HepG2 (cell line): ENCODE measurements around the gene BMF. TPM values are rescaled to one million over a fixed set of nuclear protein-coding genes. Genes with fewer than 3 reads are reported as not detected.

Experiments used
- ATAC-seq: fragments of 200-7000 bp; cut with Tn5 transposase; 3 replicates; pipeline ENCODE4 v1.9.1; 2020; ENCODE audit warnings: mild to moderate bottlenecking, moderate library complexity
- BruUV-seq: library from RNA; stranded (reverse); fragments of 400-500 nt; replicated peaks from 2 replicates; lab custom pipeline; 2021; lab: Mats Ljungman, UMichigan
- CTCF ChIA-PET: fragments of 300-600 bp; formaldehyde crosslinking; extraction: SDS; loops from one replicate; lab custom pipeline; 2021; ENCODE audit warnings: low total read pairs, inconsistent platforms, low intra/inter-chr PET ratio; lab: Yijun Ruan, JAX
- POLR2A ChIA-PET: fragments of 350-600 bp; sonication (Branson Sonifier 250); formaldehyde crosslinking; loops from one replicate; lab custom pipeline; 2020; ENCODE audit warnings: antibody characterized with exemption, inconsistent platforms; lab: Yijun Ruan, JAX
- DNase-seq: peaks from one replicate; pipeline ENCODE4 v3.0.0-alpha.2; 2015; ENCODE audit warnings: low spot score
- FAIRE-seq: peaks from 3 replicates; lab custom pipeline; 2011; peaks lifted over from hg19 to GRCh38; lab: Jason Lieb, UNC
- H2AFZ ChIP-seq: one replicate; pipeline ENCODE4 v1.6.1; 2011; ENCODE audit warnings: low read length, inconsistent platforms
- H3K27ac ChIP-seq: fragments of 300-600 bp; 3 replicates; pipeline ENCODE4 v1.8.0; 2011; ENCODE audit warnings: mixed run types, mild to moderate bottlenecking, mixed read lengths, low read length, inconsistent platforms; ENCODE audit not compliant: insufficient read depth; ENCODE audit errors: extremely low read length
- H3K27me3 ChIP-seq, 2 experiments: fragments of 200-600 bp in 1 of 2; 2 replicates in 1 of 2; 3 replicates in 1 of 2; pipeline versions ENCODE4 v1.6.0 to v1.8.0; 2011; ENCODE audit warnings: low read length in 2 of 2, mild to moderate bottlenecking in 2 of 2, moderate library complexity in 2 of 2, inconsistent platforms in 1 of 2; ENCODE audit not compliant: insufficient read depth in 2 of 2, control insufficient read depth in 1 of 2
- H3K36me3 ChIP-seq, 2 experiments: fragments of 200-600 bp in 1 of 2; replicated peaks in 1 of 2; 2 replicates in 1 of 2; 3 replicates in 1 of 2; pipeline versions ENCODE4 v1.5.1 to v1.8.0; 2011; ENCODE audit warnings: low read length in 2 of 2, inconsistent platforms in 1 of 2; ENCODE audit not compliant: insufficient read depth in 2 of 2, control insufficient read depth in 1 of 2
- H3K4me1 ChIP-seq: 2 replicates; pipeline ENCODE4 v1.5.1; 2012; ENCODE audit warnings: low read length, inconsistent platforms; ENCODE audit not compliant: insufficient read depth
- H3K4me2 ChIP-seq: 2 replicates; pipeline ENCODE4 v1.6.0; 2011; ENCODE audit warnings: low read depth, low read length, inconsistent platforms
- H3K4me3 ChIP-seq, 3 experiments: fragments of 200-600 bp in 1 of 3; sonication (generic), shearing (Covaris generic) in 1 of 3; replicated peaks in 1 of 3; 2 replicates each; pipeline ENCODE4 v1.5.1; 2011 to 2016; ENCODE audit warnings: low read length in 3 of 3, inconsistent platforms in 2 of 3, low read depth in 2 of 3, mild to moderate bottlenecking in 2 of 3, control low read depth in 1 of 3, mixed read lengths in 1 of 3; ENCODE audit not compliant: insufficient read depth in 1 of 3
- H3K79me2 ChIP-seq: one replicate; pipeline ENCODE4 v1.6.1; 2011; ENCODE audit warnings: low read length, inconsistent platforms; ENCODE audit not compliant: insufficient read depth
- H3K9ac ChIP-seq: 2 replicates; pipeline ENCODE4 v1.6.0; 2011; ENCODE audit warnings: mild to moderate bottlenecking, low read depth, low read length, inconsistent platforms; ENCODE audit not compliant: insufficient read depth
- H3K9me3 ChIP-seq: 2 replicates; pipeline ENCODE4 v1.5.1; 2012; ENCODE audit warnings: mild to moderate bottlenecking, low read length
- H4K20me1 ChIP-seq: 2 replicates; pipeline ENCODE4 v1.6.0; 2011; ENCODE audit warnings: inconsistent platforms, mild to moderate bottlenecking, low read length, moderate library complexity; ENCODE audit not compliant: insufficient read depth
- CC2D1A ChIP-seq: sonication (generic); formaldehyde crosslinking; IDR thresholded peaks from 2 replicates; pipeline ENCODE4 v1.8.1; 2023; ENCODE audit warnings: mild to moderate bottlenecking, missing genetic modification reagents
- ETV6 ChIP-seq: sonication (generic); formaldehyde crosslinking; conservative IDR thresholded peaks from 2 replicates; pipeline ENCODE4 v1.4.0; 2020; ENCODE audit warnings: missing genetic modification reagents
- KAT8 ChIP-seq: IDR thresholded peaks from 2 replicates; pipeline ENCODE4 v1.6.1; 2016; ENCODE audit warnings: missing genetic modification reagents, missing compliant biosample characterization
- MTF2 ChIP-seq: sonication (generic); formaldehyde crosslinking; IDR thresholded peaks from 2 replicates; pipeline ENCODE4 v1.5.0; 2020; ENCODE audit warnings: missing genetic modification reagents, borderline replicate concordance
- PAWR ChIP-seq: sonication (generic); formaldehyde crosslinking; IDR thresholded peaks from 2 replicates; pipeline ENCODE4 v1.4.0; 2020; ENCODE audit warnings: missing genetic modification reagents, mild to moderate bottlenecking, borderline replicate concordance
- REXO4 ChIP-seq: sonication (generic); formaldehyde crosslinking; IDR thresholded peaks from 2 replicates; pipeline ENCODE4 v1.8.0; 2022; ENCODE audit warnings: missing genetic modification reagents, mild to moderate bottlenecking, borderline replicate concordance
- RFX3 ChIP-seq: IDR thresholded peaks from 2 replicates; pipeline ENCODE4 v1.6.1; 2016; ENCODE audit warnings: missing biosample characterization, missing genetic modification reagents
- RFXANK ChIP-seq: IDR thresholded peaks from 2 replicates; pipeline ENCODE4 v1.6.1; 2016
- RFXAP ChIP-seq: sonication (generic); formaldehyde crosslinking; IDR thresholded peaks from 2 replicates; pipeline ENCODE4 v1.4.0; 2020; ENCODE audit warnings: missing genetic modification reagents, borderline replicate concordance
- SALL1 ChIP-seq: sonication (generic); formaldehyde crosslinking; IDR thresholded peaks from 2 replicates; pipeline ENCODE4 v1.8.0; 2022; ENCODE audit warnings: mild to moderate bottlenecking, missing genetic modification reagents
- SP1 ChIP-seq, 2 experiments: fragments of 450-650 bp in 1 of 2; sonication (generic) in 1 of 2; formaldehyde crosslinking in 1 of 2; IDR thresholded peaks; 2 replicates each; pipeline versions ENCODE4 v1.4.0 to v1.6.1; 2016 to 2020; ENCODE audit warnings: missing genetic modification reagents in 1 of 2
- SP140L ChIP-seq: sonication (generic); formaldehyde crosslinking; IDR thresholded peaks from 2 replicates; pipeline ENCODE4 v1.4.0; 2020; ENCODE audit warnings: missing genetic modification reagents, borderline replicate concordance
- YEATS2 ChIP-seq: sonication (generic); formaldehyde crosslinking; IDR thresholded peaks from 2 replicates; pipeline ENCODE4 v1.4.0; 2020; ENCODE audit warnings: missing genetic modification reagents, borderline replicate concordance
- ZBTB44 ChIP-seq: sonication (generic); formaldehyde crosslinking; IDR thresholded peaks from 2 replicates; pipeline ENCODE4 v1.4.0; 2020; ENCODE audit warnings: missing genetic modification reagents
- ZNF143 ChIP-seq: sonication (generic); formaldehyde crosslinking; IDR thresholded peaks from 2 replicates; pipeline ENCODE4 v1.4.0; 2020; ENCODE audit warnings: missing genetic modification reagents
- ZNF205 ChIP-seq: IDR thresholded peaks from 2 replicates; pipeline ENCODE4 v1.6.1; 2018; ENCODE audit warnings: missing biosample characterization, missing genetic modification reagents
- WGBS: methylation state at CpG from one replicate; pipeline ENCODE4 v1.1.6; 2017; ENCODE audit warnings: low lambda C conversion rate; 5-methylcytosine and 5-hydroxymethylcytosine counted together
- in situ Hi-C: cut with HindIII; loops from 2 replicates; pipeline ENCODE4 v1.10.0; 2017; ENCODE audit warnings: low pct_unique_long_range_greater_than_20kb; ENCODE audit not compliant: extremely low pct_ligation_motif_present
- intact Hi-C: fragments of 100-400 bp; cut with micrococcal nuclease; formaldehyde crosslinking; loops from one replicate; pipeline ENCODE4 v1.10.0; 2022; ENCODE audit not compliant: unreplicated experiment
- polyA plus RNA-seq, 8 experiments: library from polyadenylated mRNA; depleted of rRNA in 3 of 8; stranded (reverse) in 7 of 8; unstranded in 1 of 8; fragments of >200 nt; fragmentation: Illumina TruSeq in 4 of 8; extraction: Trizol in 4 of 8; gene quantifications; 2 replicates each; pipeline versions ENCODE4 v1.2.1 to v1.2.3, GENCODE V29; 2011 to 2016; ENCODE audit warnings: low read depth in 4 of 8, missing spikeins in 1 of 8, mixed read lengths in 1 of 8; ENCODE audit not compliant: insufficient read depth in 1 of 8
- total RNA-seq, 5 experiments: library from RNA; depleted of rRNA; stranded (reverse); fragments of >200 nt; fragmentation: Illumina TruSeq; extraction: Trizol; gene quantifications; 2 replicates each; pipeline ENCODE4 v1.2.3, GENCODE V29; 2016; ENCODE audit warnings: low read depth in 1 of 5

BMF gene
- total and polyA plus RNA-seq, 2 of the 13 experiments (the other 11 are each of a cell fraction or from before 2014, with no cell fraction given), result 8.7 to 15.9 TPM

DNA sequence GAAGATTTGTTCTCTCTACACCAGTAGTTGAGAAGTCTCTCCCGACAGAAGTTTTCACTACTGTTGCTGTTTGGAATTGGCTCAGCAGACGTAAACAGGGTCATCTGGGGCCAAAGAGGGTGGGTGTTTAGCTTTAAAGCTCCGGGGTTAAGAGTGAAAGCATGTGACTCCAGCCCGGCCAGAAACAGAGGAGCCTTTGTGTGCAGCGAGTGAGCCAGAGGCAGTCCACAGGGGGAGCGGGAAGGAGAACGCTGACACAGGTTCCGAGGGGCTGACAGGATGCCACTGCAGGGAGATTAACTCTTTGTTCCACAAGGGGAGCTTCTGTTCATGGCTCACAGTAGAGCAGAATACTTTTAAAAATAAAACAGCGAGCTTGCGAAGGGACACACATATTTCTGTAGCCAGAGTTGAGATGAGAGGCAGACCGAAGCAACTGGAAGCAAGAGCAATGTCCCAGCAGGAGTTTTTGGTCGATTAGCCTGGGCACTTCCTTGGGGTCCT is 26.9 kb downstream of the BMF start:
- Histone ChIP-seq H3K27me3 (no peaks in the 10 kb centered on the region; a peak in 1 of 5 replicates), H3K27ac (peak overlapping the region; percentile 95), H3K36me3 (no peaks in the 10 kb centered on the region), H3K4me2 (peak overlapping the region; percentile 93), H3K9ac (peak overlapping the region; percentile 86), H4K20me1 (no peaks in the 10 kb centered on the region), H2AFZ (no peak overlapping the region), H3K9me3 (no peaks in the 10 kb centered on the region), H3K4me1 (peaks cover 70% of the 10 kb centered on the region), H3K4me3 (peak overlapping the region; percentile 46 to 70 (median 69)), H3K79me2 (peaks cover 8% of the 10 kb centered on the region)
- FAIRE-seq (peak; percentile 99), DNase-seq (peak; percentile 96), ATAC-seq (peak; percentile 98)
- intact Hi-C loops, result loop anchor here (1.0 kb wide), 1 partner anchor 17 kb away; no protein-coding TSS in a partner anchor
- no TSS peak for BruUV-seq
- in situ Hi-C loops, result no loop called here
- POLR2A ChIA-PET, result interaction anchor here (0.6 to 9.5 kb wide), 20 partner anchors 9 to 148 kb away, joined by 3 to 225 read pairs (median 6); partner anchors contain the start of genes BMF, BUB1B, EIF2AK4 and SRP14
- CTCF ChIA-PET, result interaction anchor here (1.2 kb wide), 1 partner anchor 26 kb away, joined by 3 read pairs; no protein-coding TSS in a partner anchor
- 2% methylated on average over 12 of the region's 12 CpGs for WGBS
- TF ChIP-seq SP1 (IDR thresholded peaks at IDR 0.05) (no peak), SP1 (CRISPR knock-in tag; IDR thresholded peaks at IDR 0.05) (no peak; the same call in 1 of the 2 replicates), SP140L (CRISPR knock-in tag) (peak; percentile 57; the same call in 1 of the 2 replicates), ZNF205 (CRISPR knock-in tag) (0 out of 2 replicates have a peak, but pooled peaks have one; percentile 44), RFXAP (CRISPR knock-in tag) (peak; percentile 61; the same call in 1 of the 2 replicates), ETV6 (CRISPR knock-in tag) (no peak), MTF2 (no peak), ZNF143 (no peak), KAT8 (CRISPR knock-in tag) (peak; percentile 57; the same call in 1 of the 2 replicates), RFX3 (CRISPR knock-in tag) (no peak), YEATS2 (no peak; the same call in 1 of the 2 replicates), ZBTB44 (CRISPR knock-in tag) (no peak), REXO4 (CRISPR knock-in tag) (no peak), PAWR (CRISPR knock-in tag) (no peak), SALL1 (peak; percentile 85), CC2D1A (CRISPR knock-in tag) (no peak), RFXANK (CRISPR knock-in tag) (0 out of 2 replicates have a peak, but pooled peaks have one; percentile 35)
